H9 (cell line): ENCODE results near the gene MTNR1B. TPM values are rescaled to one million over a fixed set of nuclear protein-coding genes. Genes with fewer than 3 reads are reported as not detected.

ENCODE experiments used
- DNase-seq: peaks from one replicate; pipeline ENCODE4 v3.0.0-alpha.2; 2017
- H2AFZ ChIP-seq: one replicate; pipeline ENCODE4 v1.6.1; 2013; ENCODE audit warnings: mild to moderate bottlenecking, low read length, control low read depth, moderate library complexity
- H2AK5ac ChIP-seq: 2 replicates; pipeline ENCODE4 v1.6.1; 2013; ENCODE audit warnings: low read length, control low read depth, mixed read lengths; ENCODE audit not compliant: insufficient read length
- H2BK120ac ChIP-seq: one replicate; pipeline ENCODE4 v1.6.1; 2013; ENCODE audit warnings: low read depth, mild to moderate bottlenecking, low read length, control low read depth, inconsistent platforms; ENCODE audit not compliant: poor library complexity, severe bottlenecking
- H2BK12ac ChIP-seq: 2 replicates; pipeline ENCODE4 v1.6.1; 2013; ENCODE audit warnings: low read length, control low read depth, mixed read lengths, low read depth; ENCODE audit not compliant: insufficient read length
- H2BK15ac ChIP-seq: 2 replicates; pipeline ENCODE4 v1.6.1; 2013; ENCODE audit warnings: low read depth, low read length, control low read depth
- H2BK20ac ChIP-seq: one replicate; pipeline ENCODE4 v1.6.1; 2013; ENCODE audit warnings: low read depth, mild to moderate bottlenecking, low read length, control low read depth, inconsistent platforms; ENCODE audit not compliant: poor library complexity, severe bottlenecking
- H2BK5ac ChIP-seq: 2 replicates; pipeline ENCODE4 v1.6.1; 2013; ENCODE audit warnings: low read length, control low read depth, mixed read lengths; ENCODE audit not compliant: insufficient read length
- H3K14ac ChIP-seq: 2 replicates; pipeline ENCODE4 v1.6.1; 2013; ENCODE audit warnings: low read length, control low read depth; ENCODE audit not compliant: insufficient read depth
- H3K18ac ChIP-seq: 2 replicates; pipeline ENCODE4 v1.6.1; 2013; ENCODE audit warnings: low read depth, mild to moderate bottlenecking, mixed read lengths, low read length, control low read depth; ENCODE audit not compliant: insufficient read length
- H3K23ac ChIP-seq: 2 replicates; pipeline ENCODE4 v1.6.1; 2013; ENCODE audit warnings: low read length, control low read depth, mixed read lengths, low read depth; ENCODE audit not compliant: insufficient read length
- H3K23me2 ChIP-seq: 2 replicates; pipeline ENCODE4 v1.6.1; 2013; ENCODE audit warnings: low read depth, mild to moderate bottlenecking, mixed read lengths, low read length, control low read depth; ENCODE audit not compliant: insufficient read length, poor library complexity, severe bottlenecking
- H3K27ac ChIP-seq: 2 replicates; pipeline ENCODE4 v1.5.1; 2013; ENCODE audit warnings: low read length, control low read depth, mixed read lengths, low read depth; ENCODE audit not compliant: insufficient read length
- H3K27me3 ChIP-seq: 2 replicates; pipeline ENCODE4 v1.6.1; 2013; ENCODE audit warnings: low read length, control low read depth, inconsistent platforms; ENCODE audit not compliant: insufficient read depth
- H3K4ac ChIP-seq: 2 replicates; pipeline ENCODE4 v1.6.1; 2013; ENCODE audit warnings: low read depth, mild to moderate bottlenecking, control low read depth, inconsistent platforms, low read length, moderate library complexity
- H3K4me1 ChIP-seq: 2 replicates; pipeline ENCODE4 v1.6.1; 2013; ENCODE audit warnings: low read length, control low read depth, inconsistent platforms; ENCODE audit not compliant: insufficient read depth
- H3K4me2 ChIP-seq: 2 replicates; pipeline ENCODE4 v1.6.1; 2013; ENCODE audit warnings: low read length, control low read depth, mixed read lengths; ENCODE audit not compliant: insufficient read length, insufficient read depth
- H3K56ac ChIP-seq: 2 replicates; pipeline ENCODE4 v1.6.1; 2013; ENCODE audit warnings: low read depth, mild to moderate bottlenecking, mixed read lengths, low read length, control low read depth; ENCODE audit not compliant: insufficient read length
- H3K79me1 ChIP-seq: 2 replicates; pipeline ENCODE4 v1.6.1; 2013; ENCODE audit warnings: low read depth, mild to moderate bottlenecking, moderate library complexity, low read length, control low read depth, inconsistent platforms; ENCODE audit not compliant: insufficient read depth, poor library complexity, severe bottlenecking
- H3K79me2 ChIP-seq: 2 replicates; pipeline ENCODE4 v1.6.1; 2013; ENCODE audit warnings: low read length, control low read depth, inconsistent platforms; ENCODE audit not compliant: insufficient read depth
- H3K9ac ChIP-seq: 2 replicates; pipeline ENCODE4 v1.6.1; 2013; ENCODE audit warnings: low read length, control low read depth, mixed read lengths; ENCODE audit not compliant: insufficient read length; ENCODE audit errors: extremely low read depth
- H3K9me3 ChIP-seq: one replicate; pipeline ENCODE4 v1.6.1; 2013; ENCODE audit warnings: low read depth, low read length, inconsistent platforms; ENCODE audit not compliant: control insufficient read depth
- H3T11ph ChIP-seq: one replicate; pipeline ENCODE4 v1.6.1; 2013; ENCODE audit warnings: mild to moderate bottlenecking, low read length, control low read depth, inconsistent platforms
- H4K20me1 ChIP-seq: one replicate; pipeline ENCODE4 v1.6.1; 2013; ENCODE audit not compliant: control insufficient read depth, insufficient read length, insufficient read depth
- H4K5ac ChIP-seq: 2 replicates; pipeline ENCODE4 v1.6.1; 2013; ENCODE audit warnings: low read depth, mild to moderate bottlenecking, mixed read lengths, low read length, control low read depth; ENCODE audit not compliant: insufficient read length
- H4K8ac ChIP-seq: replicated peaks from 2 replicates; pipeline ENCODE4 v1.6.1; 2013; ENCODE audit warnings: low read length, control low read depth, mixed read lengths, low read depth; ENCODE audit not compliant: insufficient read length
- H4K91ac ChIP-seq: 2 replicates; pipeline ENCODE4 v1.6.1; 2013; ENCODE audit warnings: low read depth, mild to moderate bottlenecking, moderate library complexity, mixed read lengths, low read length, control low read depth; ENCODE audit not compliant: insufficient read length
- H3K27ac Mint-ChIP-seq, 3 experiments: 2 replicates in 2 of 3; 3 replicates in 1 of 3; pipeline ENCODE4 v1.8.0; 2020 to 2021; ENCODE audit warnings: mixed read lengths in 3 of 3, mild to moderate bottlenecking in 1 of 3, moderate library complexity in 1 of 3
- H3K27me3 Mint-ChIP-seq: 2 replicates; pipeline ENCODE4 v1.8.0; 2021; ENCODE audit warnings: low read depth, mild to moderate bottlenecking, moderate library complexity, mixed read lengths
- H3K36me3 Mint-ChIP-seq, 3 experiments: 2 replicates in 2 of 3; 3 replicates in 1 of 3; pipeline ENCODE4 v1.8.0; 2020 to 2021; ENCODE audit warnings: low read depth in 3 of 3, mixed read lengths in 3 of 3; ENCODE audit not compliant: insufficient read depth in 1 of 3
- H3K4me1 Mint-ChIP-seq, 2 experiments: 2 replicates each; pipeline ENCODE4 v1.8.0; 2020; ENCODE audit warnings: mixed read lengths in 2 of 2
- H3K4me3 Mint-ChIP-seq, 2 experiments: 2 replicates in 1 of 2; 3 replicates in 1 of 2; pipeline ENCODE4 v1.8.0; 2020 to 2021; ENCODE audit warnings: mild to moderate bottlenecking in 2 of 2, mixed read lengths in 2 of 2, moderate library complexity in 1 of 2
- H3K9me3 Mint-ChIP-seq, 2 experiments: 2 replicates in 1 of 2; 3 replicates in 1 of 2; pipeline ENCODE4 v1.8.0; 2020; ENCODE audit warnings: mild to moderate bottlenecking in 2 of 2, mixed read lengths in 2 of 2, moderate library complexity in 1 of 2
- CTCF ChIP-seq: fragments of 200-600 bp; sonication (generic); conservative IDR thresholded peaks from 3 replicates; pipeline ENCODE4 v1.8.0; 2021; ENCODE audit warnings: antibody characterized with exemption, mild to moderate bottlenecking
- WGBS: extraction: QIAGEN DNeasy Blood & Tissue Kit; methylation state at CpG from one replicate; pipeline ENCODE4 v1.1.7; 2013; ENCODE audit warnings: missing lambda C conversion rate, low lambda C conversion rate, mixed read lengths; ENCODE audit not compliant: insufficient read length; ENCODE audit errors: extremely low coverage; 5-methylcytosine and 5-hydroxymethylcytosine counted together
- total RNA-seq: library from RNA; stranded (reverse); gene quantifications from 2 replicates; pipeline ENCODE4 v1.2.1, GENCODE V29; 2021

The MTNR1B gene
- total RNA-seq, 1 experiment from 2014 or later, result not detected

GRCh38 chr11:92941676-92942571 lies 27.5 kb upstream of the MTNR1B start:
- H4K5ac ChIP-seq, result no peak overlapping the region
- H2AFZ ChIP-seq, result no peak overlapping the region
- TF ChIP-seq CTCF, result peak; percentile 85
- H2BK12ac ChIP-seq, result no peak overlapping the region
- peaks cover 6 to 16% of the 10 kb centered on the region in 2 experiments for H3K4me1 Mint-ChIP-seq
- H4K20me1 ChIP-seq, result no peaks in the 10 kb centered on the region
- no peak overlapping the region for H3K4me3 Mint-ChIP-seq
- no peak overlapping the region for H3K56ac ChIP-seq
- H3K36me3 Mint-ChIP-seq, result peaks cover 12 to 25% (median 22%) of the 10 kb centered on the region in 3 experiments; a peak in 6 of 7 replicates
- no peak overlapping the region for H4K91ac ChIP-seq
- no peak overlapping the region for H4K8ac ChIP-seq
- no peak overlapping the region for H2BK15ac ChIP-seq
- H3K27ac ChIP-seq, result no peak overlapping the region
- H2BK20ac ChIP-seq, result no peak overlapping the region
- H3K79me2 ChIP-seq, result no peaks in the 10 kb centered on the region
- no peak overlapping the region for H3K14ac ChIP-seq
- peak overlapping the region in 1 of 3 experiments; percentile 9; a peak in 1 of 7 replicates for H3K27ac Mint-ChIP-seq
- H2AK5ac ChIP-seq, result no peak overlapping the region
- peaks cover 17 to 21% of the 10 kb centered on the region in 2 experiments for H3K9me3 Mint-ChIP-seq
- H3K79me1 ChIP-seq, result no peaks in the 10 kb centered on the region
- no peak for DNase-seq
- peaks cover 2% of the 10 kb centered on the region; the same call in 1 of the 2 replicates for H3K27me3 Mint-ChIP-seq
- H3K9ac ChIP-seq, result no peak overlapping the region
- H3K18ac ChIP-seq, result no peak overlapping the region
- no peak overlapping the region for H3T11ph ChIP-seq
- H2BK5ac ChIP-seq, result no peak overlapping the region
- H3K23me2 ChIP-seq, result no peaks in the 10 kb centered on the region
- WGBS, result no CpG with 5 or more reads among the region's 12 CpGs
- H3K4me1 ChIP-seq, result no peaks in the 10 kb centered on the region
- no peak overlapping the region for H3K4ac ChIP-seq
- H3K9me3 ChIP-seq, result no peaks in the 10 kb centered on the region
- no peaks in the 10 kb centered on the region for H3K27me3 ChIP-seq
- no peak overlapping the region for H3K4me2 ChIP-seq
- H2BK120ac ChIP-seq, result no peak overlapping the region
- H3K23ac ChIP-seq, result no peak overlapping the region
